Suprapubic skin (tissue), 4 donors: Measurements from ENCODE around the gene TMEM175.
"Not testable (repeated sequence)": the region's sequence is repeated elsewhere in the genome, so short reads cannot be mapped to it uniquely, and the experiment has no call there.

Experiments used
- EP300 ChIP-seq: sonication (generic); formaldehyde crosslinking; IDR thresholded peaks from one replicate; pipeline ENCODE4 v1.6.1; 2017; ENCODE audit warnings: antibody characterized with exemption
- POLR2A ChIP-seq, 2 donors: fragments of 450-650 bp; IDR thresholded peaks; one replicate each; pipeline ENCODE4 v1.6.1; 2017; ENCODE audit warnings: antibody characterized with exemption in 2 of 2, mild to moderate bottlenecking in 2 of 2, moderate library complexity in 2 of 2
- POLR2AphosphoS5 ChIP-seq, 3 donors: sonication (generic); formaldehyde crosslinking; IDR thresholded peaks; one replicate each; pipeline ENCODE4 v1.6.1; 2017; ENCODE audit warnings: antibody characterized with exemption in 3 of 3
- TF ChIP-seq, protein P1 (sequence below), 2 donors: fragments of 200-600 bp in 1 of 2; fragments of 450-650 bp in 1 of 2; sonication (generic) in 1 of 2; IDR thresholded peaks; one replicate each; pipeline ENCODE4 v1.5.1; 2016 to 2019; ENCODE audit warnings: antibody characterized with exemption in 2 of 2, mild to moderate bottlenecking in 1 of 2, moderate library complexity in 1 of 2

DNA sequence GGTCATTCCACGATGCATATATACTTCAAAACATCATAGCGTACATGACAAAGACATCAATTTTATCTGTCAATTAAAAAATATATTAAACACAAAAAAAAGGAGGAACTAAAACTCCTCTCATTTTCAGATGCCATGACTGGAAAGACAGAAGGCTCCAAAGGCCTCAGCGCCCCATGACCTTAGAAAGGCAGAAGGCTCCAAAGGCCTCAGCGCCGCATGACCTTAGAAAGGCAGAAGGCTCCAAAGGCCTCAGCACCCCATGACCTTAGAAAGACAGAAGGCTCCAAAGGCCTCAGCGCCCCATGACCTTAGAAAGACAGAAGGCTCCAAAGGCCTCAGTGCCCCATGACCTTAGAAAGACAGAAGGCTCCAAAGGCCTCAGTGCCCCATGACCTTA lies 13.7 kb upstream of the TMEM175 start:
- TF ChIP-seq, protein P1, sequence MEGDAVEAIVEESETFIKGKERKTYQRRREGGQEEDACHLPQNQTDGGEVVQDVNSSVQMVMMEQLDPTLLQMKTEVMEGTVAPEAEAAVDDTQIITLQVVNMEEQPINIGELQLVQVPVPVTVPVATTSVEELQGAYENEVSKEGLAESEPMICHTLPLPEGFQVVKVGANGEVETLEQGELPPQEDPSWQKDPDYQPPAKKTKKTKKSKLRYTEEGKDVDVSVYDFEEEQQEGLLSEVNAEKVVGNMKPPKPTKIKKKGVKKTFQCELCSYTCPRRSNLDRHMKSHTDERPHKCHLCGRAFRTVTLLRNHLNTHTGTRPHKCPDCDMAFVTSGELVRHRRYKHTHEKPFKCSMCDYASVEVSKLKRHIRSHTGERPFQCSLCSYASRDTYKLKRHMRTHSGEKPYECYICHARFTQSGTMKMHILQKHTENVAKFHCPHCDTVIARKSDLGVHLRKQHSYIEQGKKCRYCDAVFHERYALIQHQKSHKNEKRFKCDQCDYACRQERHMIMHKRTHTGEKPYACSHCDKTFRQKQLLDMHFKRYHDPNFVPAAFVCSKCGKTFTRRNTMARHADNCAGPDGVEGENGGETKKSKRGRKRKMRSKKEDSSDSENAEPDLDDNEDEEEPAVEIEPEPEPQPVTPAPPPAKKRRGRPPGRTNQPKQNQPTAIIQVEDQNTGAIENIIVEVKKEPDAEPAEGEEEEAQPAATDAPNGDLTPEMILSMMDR (IDR thresholded peaks at IDR 0.05) = not testable (repeated sequence)
- TF ChIP-seq POLR2A (IDR thresholded peaks at IDR 0.05); POLR2AphosphoS5 (IDR thresholded peaks at IDR 0.05); EP300: not testable (repeated sequence)
